AG04449 (cell line): ENCODE measurements around the gene HOXC5.

ENCODE experiments used
- CTCF ChIA-PET: fragments of 350-600 bp; formaldehyde crosslinking; extraction: SDS; loops from one replicate; lab custom pipeline; 2021; ENCODE audit warnings: antibody characterized with exemption; lab: Yijun Ruan, JAX
- POLR2A ChIA-PET: fragments of 400-600, 350-600 bp; formaldehyde crosslinking; extraction: SDS; loops from one replicate; lab custom pipeline; 2020; ENCODE audit warnings: antibody characterized with exemption, inconsistent platforms; lab: Yijun Ruan, JAX
- DNase-seq: peaks from one replicate; pipeline ENCODE4 v3.0.0-alpha.2; 2010; ENCODE audit warnings: low read depth, low spot score
- H3K4me3 ChIP-seq: 2 replicates; pipeline ENCODE4 v1.5.1; 2011; ENCODE audit warnings: low read depth, mild to moderate bottlenecking, control low read depth, low read length
- CTCF ChIP-seq: IDR thresholded peaks from one replicate; pipeline ENCODE4 v1.5.1; 2011; ENCODE audit warnings: mild to moderate bottlenecking, moderate library complexity, low read length, control low read depth, inconsistent platforms; ENCODE audit not compliant: insufficient read depth; ENCODE audit errors: missing control alignments

The HOXC5 gene

GRCh38 chr12:53990311-53991076 lies 42.4 kb upstream of the HOXC5 start:
- H3K4me3 ChIP-seq = peak overlapping the region; percentile 96
- POLR2A ChIA-PET = interaction anchor here (0.5 to 3.8 kb wide), 10 partner anchors 10 to 211 kb away, joined by 3 to 22 read pairs (median 6); partner anchors contain the start of genes HOXC6, HOXC8 and HOXC9
- no peak for DNase-seq

DNA sequence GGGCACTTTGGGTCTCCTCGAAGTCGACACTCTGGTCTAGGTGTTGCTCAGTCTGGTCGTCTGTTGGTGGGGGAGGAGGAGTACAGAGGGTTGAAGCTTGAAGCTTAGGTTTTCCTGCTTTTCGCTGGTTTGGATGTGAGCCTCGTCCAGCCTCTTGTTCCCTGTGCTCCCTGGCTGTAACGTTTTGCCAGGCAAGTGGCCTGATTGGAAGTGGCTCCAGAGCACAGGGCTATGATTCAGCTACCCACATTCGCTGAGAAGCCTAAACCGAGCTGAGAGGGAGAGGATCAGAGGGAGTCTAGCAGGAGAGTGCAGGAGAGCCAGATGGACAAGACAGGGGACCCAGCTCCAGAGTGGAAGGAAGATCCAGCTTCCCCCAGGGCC lies 41.8 kb upstream of the HOXC5 start:
- ChIA-PET CTCF (interaction anchor here (0.6 to 6.4 kb wide), 26 partner anchors 8 to 388 kb away, joined by 3 to 88 read pairs (median 6); partner anchors contain the start of genes HOXC5, HOXC8 and HOXC9), POLR2A (interaction anchor here (0.5 to 3.8 kb wide), 11 partner anchors 10 to 210 kb away, joined by 3 to 22 read pairs (median 5); partner anchors contain the start of genes HOXC6, HOXC8 and HOXC9)
- H3K4me3 ChIP-seq = peak overlapping the region; percentile 96
- no peak for TF ChIP-seq CTCF
- no peak for DNase-seq

More at GRCh38 chr12:53990311-53991076, 42.4 kb upstream of the HOXC5 start:
- no peak for TF ChIP-seq CTCF
- CTCF ChIA-PET = interaction anchor here (0.6 to 6.4 kb wide), 23 partner anchors 9 to 389 kb away, joined by 3 to 88 read pairs (median 7); partner anchors contain the start of genes HOXC5, HOXC8 and HOXC9

GRCh38 chr12:53992377-53992889 lies 40.4 kb upstream of the HOXC5 start:
- TF ChIP-seq CTCF = no peak
- ChIA-PET CTCF (interaction anchor here (0.6 to 6.4 kb wide), 16 partner anchors 8 to 387 kb away, joined by 3 to 88 read pairs (median 10); partner anchors contain the start of genes HOXC10, HOXC5, HOXC8 and SMUG1), POLR2A (interaction anchor here (0.8 to 3.8 kb wide), 7 partner anchors 7 to 366 kb away, joined by 3 to 22 read pairs (median 5); partner anchors contain the start of genes HOXC10, HOXC8 and HOXC9)
- peak overlapping the region; percentile 96 for H3K4me3 ChIP-seq
- no peak for DNase-seq

- H3K4me3 ChIP-seq = peak overlapping the region; percentile 96
- DNase-seq = no peak
- POLR2A ChIA-PET = interaction anchor here (0.7 to 3.8 kb wide), 5 partner anchors 8 to 365 kb away, joined by 3 to 22 read pairs (median 5); partner anchors contain the start of genes HOXC10, HOXC8 and HOXC9
- no peak for TF ChIP-seq CTCF
- CTCF ChIA-PET = interaction anchor here (0.7 to 6.4 kb wide), 9 partner anchors 9 to 246 kb away, joined by 3 to 88 read pairs (median 16); partner anchors contain the start of genes HOXC10, HOXC5, HOXC8 and SMUG1
Measured at GRCh38 chr12:53993162-53994008, 39.5 kb upstream of the HOXC5 start.

- no peak for DNase-seq
- H3K4me3 ChIP-seq = peak overlapping the region; percentile 96
- TF ChIP-seq CTCF = no peak
- ChIA-PET CTCF (interaction anchor here (1.4 to 6.4 kb wide), 5 partner anchors 9 to 221 kb away, joined by 13 to 88 read pairs (median 77); partner anchors contain the start of genes HOXC10 and HOXC8), POLR2A (interaction anchor here (0.7 to 3.8 kb wide), 3 partner anchors 9 to 365 kb away, joined by 3 to 20 read pairs (median 4); partner anchors contain the start of genes HOXC10 and HOXC8)
Measured at GRCh38 chr12:53994009-53994263, 38.9 kb upstream of the HOXC5 start.
